Measurements from ENCODE around the gene NIM1K.
"Not testable (repeated sequence)": the region's sequence is repeated elsewhere in the genome, so short reads cannot be mapped to it uniquely, and the experiment has no call there.

The NIM1K gene

DNA sequence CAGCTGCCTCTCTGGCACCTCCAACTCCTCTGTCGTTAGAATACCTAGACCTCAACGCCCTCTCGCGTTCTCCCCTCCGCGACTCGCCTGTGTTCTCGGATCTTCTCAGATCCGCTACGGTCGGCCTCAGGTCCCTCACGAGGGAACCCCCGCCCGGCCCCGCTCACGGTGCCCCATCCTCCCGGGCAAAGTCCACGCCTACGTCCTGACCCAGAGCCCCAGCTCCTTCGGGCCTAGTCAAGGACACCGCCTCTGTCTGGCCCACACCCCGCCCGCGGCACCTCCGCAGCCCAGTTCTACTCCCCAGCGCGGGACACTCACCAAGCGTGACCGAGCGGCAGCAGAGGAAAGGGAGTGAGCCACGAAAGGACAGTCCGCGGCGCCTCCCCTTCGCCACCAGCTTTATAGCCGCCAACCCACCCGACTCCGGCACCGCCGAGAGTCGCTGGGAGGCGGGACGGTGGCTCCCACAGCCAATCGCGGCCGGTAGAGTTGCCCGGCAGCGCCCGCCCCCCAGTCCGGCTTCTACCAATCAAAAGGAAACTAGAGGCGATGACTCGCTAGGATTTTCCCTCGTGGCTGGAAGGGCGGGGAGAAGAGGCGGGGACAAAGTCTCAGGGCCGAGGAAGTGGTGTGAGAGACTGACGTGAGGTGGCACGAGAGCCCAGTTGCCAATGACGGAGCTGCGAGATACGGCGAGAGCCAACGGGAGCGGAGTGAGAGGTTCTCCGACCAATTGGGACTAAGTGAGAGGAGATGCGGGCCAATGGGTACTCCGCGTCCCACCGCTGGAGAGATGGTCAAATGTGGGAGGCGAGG, 121.2 kb downstream of the NIM1K start, which contains the start of gene HMGCS1:
Gene HMGCS1, minus strand, starts transcription at position 378 of the 819 bp plus-strand sequence. CDS start 14,447 bp downstream, outside the sequence.
- DNase-seq (ENCODE audit: low read depth, low spot score), result peak; percentile 100

DNA sequence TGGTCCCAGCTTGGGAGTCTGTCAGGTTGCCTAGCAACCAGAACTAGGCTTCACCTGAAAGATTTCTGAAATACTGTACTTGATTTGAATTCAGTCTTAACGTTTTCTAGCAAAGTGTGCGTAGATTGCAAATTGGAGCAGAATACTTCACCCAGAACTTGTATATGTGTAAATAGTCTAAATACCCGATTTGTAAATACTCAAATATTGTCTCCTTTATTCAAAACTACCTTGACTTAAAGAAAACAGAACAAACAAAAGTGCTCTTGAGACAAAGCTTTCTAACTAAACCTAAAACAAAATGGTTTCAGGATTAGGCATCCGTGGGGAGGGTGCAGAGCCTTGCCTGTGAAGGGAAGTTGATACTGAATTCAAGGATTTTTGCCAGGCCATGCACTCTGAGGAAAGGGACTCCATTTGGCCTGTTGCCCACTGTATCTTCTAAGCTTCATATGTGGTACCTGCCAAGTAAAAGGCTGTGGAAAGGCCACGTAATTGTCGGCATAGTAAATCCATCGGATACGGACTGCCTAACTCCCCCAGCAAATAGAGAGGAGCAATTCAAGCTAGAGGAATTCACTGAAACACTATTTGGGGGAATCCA, 121.9 kb downstream of the NIM1K start:
- no peak for DNase-seq (ENCODE audit: low read depth, low spot score)

DNA sequence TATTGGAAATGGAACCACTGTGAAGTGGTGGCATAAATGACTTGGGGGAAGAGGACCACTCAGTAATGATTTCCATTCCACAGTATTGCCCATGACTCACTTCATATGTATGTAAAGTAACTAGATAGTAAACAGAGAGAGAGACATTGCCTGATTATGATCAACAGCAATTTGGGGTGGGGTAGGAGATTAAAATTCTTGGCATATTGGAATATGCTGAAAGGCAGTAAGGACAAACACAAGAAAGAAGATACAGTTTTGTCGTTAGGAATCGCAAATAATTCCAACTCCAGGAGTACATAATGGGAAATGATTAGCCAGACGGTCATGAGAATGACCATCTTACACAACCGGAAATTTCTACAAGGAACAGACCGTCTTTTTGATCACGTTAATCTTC, 122.7 kb downstream of the NIM1K start:
- no peak for DNase-seq (ENCODE audit: low read depth, low spot score)

DNA sequence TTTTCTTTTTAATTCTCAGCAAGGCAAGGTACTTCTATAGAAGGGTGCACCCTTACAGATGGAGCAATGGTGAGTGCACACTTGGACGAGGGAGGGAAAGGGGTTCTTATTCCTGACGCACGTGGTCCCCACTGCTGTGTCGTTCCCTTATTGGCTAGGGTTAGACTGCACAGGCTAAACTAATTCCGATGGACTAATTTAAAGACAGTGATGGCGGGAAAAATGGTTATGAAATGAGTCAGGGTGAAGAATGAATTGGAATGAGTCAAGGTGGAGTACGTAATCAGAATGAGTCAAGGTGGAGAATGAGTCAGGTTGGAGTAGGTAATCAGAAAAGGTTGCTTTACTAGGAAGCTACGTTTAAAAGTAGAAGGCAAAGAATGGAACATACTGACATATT, 123.2 kb downstream of the NIM1K start:
- no peak for DNase-seq (ENCODE audit: low read depth, low spot score)

DNA sequence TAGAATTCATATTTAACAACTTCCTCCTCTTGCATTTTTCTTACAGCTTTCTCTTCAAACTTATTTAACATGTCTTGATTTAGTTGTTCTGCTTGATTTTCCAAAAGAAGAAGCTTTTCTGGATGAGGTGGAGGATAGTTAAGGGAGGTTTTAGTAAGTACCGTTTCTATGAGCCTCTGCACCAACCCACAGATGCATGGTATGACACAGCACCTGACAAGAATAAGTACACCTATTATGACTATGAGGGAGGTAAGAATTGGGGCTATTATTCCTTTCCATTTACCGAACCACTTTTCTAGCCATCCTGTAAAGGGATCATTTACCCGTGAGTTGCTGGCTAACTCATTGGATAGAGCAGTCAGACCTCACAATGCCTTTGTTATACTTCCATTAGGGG, 123.7 kb downstream of the NIM1K start:
- DNase-seq (ENCODE audit: low read depth, low spot score), result no peak

DNA sequence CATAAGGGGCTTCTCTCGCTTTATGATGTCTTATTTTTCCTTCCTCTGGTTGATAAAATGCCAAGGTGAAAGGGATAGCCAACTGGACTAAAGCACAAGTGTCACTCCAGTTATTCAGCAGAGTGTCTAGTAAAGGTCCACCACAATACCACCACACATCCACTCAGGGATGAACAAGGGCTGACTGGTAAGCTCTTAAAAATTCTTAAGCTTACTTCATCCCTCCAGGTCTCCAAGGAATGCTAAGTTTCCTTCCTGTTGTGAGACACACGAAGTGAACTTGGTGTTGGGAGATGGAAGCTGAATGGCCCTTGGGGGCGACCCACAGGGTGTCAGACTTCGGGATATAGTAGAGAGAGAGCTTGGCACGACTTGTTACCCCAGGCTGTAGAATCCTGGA, 124.4 kb downstream of the NIM1K start:
- DNase-seq (ENCODE audit: low read depth, low spot score), result no peak

DNA sequence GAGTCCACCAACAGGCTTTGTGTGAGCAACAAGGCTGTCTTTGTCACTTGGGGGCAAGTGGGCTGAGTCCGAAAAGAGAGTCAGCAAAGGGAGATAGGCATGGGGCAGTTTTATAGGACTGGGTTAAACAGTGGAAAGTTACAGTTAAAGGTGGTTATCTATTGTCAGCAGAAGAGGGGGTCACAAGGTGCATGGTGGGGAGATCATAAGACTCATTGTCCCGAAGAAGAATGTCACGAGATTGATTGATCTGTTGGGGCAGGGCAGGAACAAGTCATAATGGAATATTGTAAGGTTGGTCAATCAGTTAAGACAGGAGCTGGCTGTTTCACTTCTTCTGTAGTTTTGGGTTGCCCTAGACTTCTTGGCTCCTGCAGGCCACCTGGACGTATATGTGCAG, 128.8 kb downstream of the NIM1K start:
- no peak for DNase-seq (ENCODE audit: low read depth, low spot score)

DNA sequence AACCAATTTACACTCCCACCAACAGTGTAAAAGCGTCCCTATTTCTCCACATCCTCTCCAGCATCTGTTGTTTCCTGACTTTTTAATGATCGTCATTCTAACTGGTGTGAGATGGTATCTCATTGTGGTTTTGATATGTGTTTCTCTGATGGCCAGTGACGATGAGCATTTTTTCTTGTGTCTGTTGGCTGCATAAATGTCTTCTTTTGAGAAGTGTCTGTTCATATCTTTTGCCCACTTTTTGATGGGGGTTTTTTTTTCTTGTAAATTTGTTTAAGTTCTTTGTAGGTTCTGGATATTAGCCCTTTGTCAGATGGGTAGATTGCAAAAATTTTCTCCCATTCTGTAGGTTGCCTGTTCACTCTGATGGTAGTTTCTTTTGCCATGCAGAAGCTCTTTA, 131.5 kb downstream of the NIM1K start:
- not testable (repeated sequence) for DNase-seq (ENCODE audit: low read depth, low spot score)

DNA sequence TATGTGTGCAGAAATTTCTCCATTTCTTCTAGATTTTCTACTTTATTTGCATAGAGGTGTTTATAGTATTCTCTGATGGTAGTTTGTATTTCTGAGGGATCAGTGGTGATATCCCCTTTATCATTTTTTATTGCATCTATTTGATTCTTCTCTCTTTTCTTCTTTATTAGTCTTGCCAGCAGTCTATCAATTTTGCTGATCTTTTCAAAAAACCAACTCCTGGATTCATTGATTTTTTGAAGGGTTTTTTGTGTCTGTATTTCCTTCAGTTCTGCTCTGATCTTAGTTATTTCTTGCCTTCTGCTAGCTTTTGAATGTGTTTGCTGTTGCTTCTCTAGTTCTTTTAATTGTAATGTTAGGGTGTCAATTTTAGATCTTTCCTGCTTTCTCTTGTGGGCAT, 133.6 kb downstream of the NIM1K start:
- DNase-seq (ENCODE audit: low read depth, low spot score), result not testable (repeated sequence)
